HTERT RPE-1 (cell line): ENCODE data around the gene PODXL.
"Not testable (repeated sequence)": the region's sequence is repeated elsewhere in the genome, so short reads cannot be mapped to it uniquely, and the experiment has no call there.

Experiments used
- in situ Hi-C: fragments of 300-500 bp; cut with MboI; formaldehyde crosslinking; loops from 4 replicates; pipeline ENCODE4 v1.14.3; 2020; ENCODE audit warnings: low sequenced_read_pairs

PODXL gene

GRCh38 chr7:131538813-131539179 lies 17.6 kb downstream of the PODXL start:
- in situ Hi-C loops = no loop called here

GRCh38 chr7:131538071-131538812 lies 18.2 kb downstream of the PODXL start:
- in situ Hi-C loops = no loop called here

GRCh38 chr7:131537571-131537978 lies 18.9 kb downstream of the PODXL start:
- in situ Hi-C loops = no loop called here

GRCh38 chr7:131536361-131536849 lies 20.0 kb downstream of the PODXL start:
- in situ Hi-C loops = no loop called here

- in situ Hi-C loops = no loop called here
Measured at GRCh38 chr7:131533566-131534561, 22.6 kb downstream of the PODXL start.

- in situ Hi-C loops = no loop called here
Measured at GRCh38 chr7:131533151-131533559, 23.3 kb downstream of the PODXL start.

- in situ Hi-C loops = no loop called here
Measured at GRCh38 chr7:131532570-131533091, 23.8 kb downstream of the PODXL start.

- in situ Hi-C loops = no loop called here
Measured at GRCh38 chr7:131530137-131530536, 26.3 kb downstream of the PODXL start.

GRCh38 chr7:131529617-131530016 lies 26.8 kb downstream of the PODXL start:
- in situ Hi-C loops = no loop called here

- in situ Hi-C loops = no loop called here
Measured at GRCh38 chr7:131529179-131529578, 27.2 kb downstream of the PODXL start.

- in situ Hi-C loops = no loop called here
Measured at GRCh38 chr7:131527456-131527855, 29.0 kb downstream of the PODXL start.

- in situ Hi-C loops = no loop called here
Measured at GRCh38 chr7:131525820-131526219, 30.6 kb downstream of the PODXL start.

GRCh38 chr7:131524703-131525102 lies 31.7 kb downstream of the PODXL start:
- in situ Hi-C loops = no loop called here

- in situ Hi-C loops = no loop called here
Measured at GRCh38 chr7:131524115-131524514, 32.3 kb downstream of the PODXL start.

- in situ Hi-C loops = no loop called here
Measured at GRCh38 chr7:131522325-131522930, 34.0 kb downstream of the PODXL start.

- in situ Hi-C loops = no loop called here
Measured at GRCh38 chr7:131521651-131522163, 34.7 kb downstream of the PODXL start.

GRCh38 chr7:131518626-131519025 lies 37.8 kb downstream of the PODXL start:
- in situ Hi-C loops = no loop called here

- in situ Hi-C loops = no loop called here
Measured at GRCh38 chr7:131517218-131517923, 39.1 kb downstream of the PODXL start.

GRCh38 chr7:131515471-131515870 lies 41.0 kb downstream of the PODXL start:
- in situ Hi-C loops = not testable (repeated sequence)
